K562 (cell line): ENCODE measurements around the gene SHOX. TPM values are rescaled to one million over a fixed set of nuclear protein-coding genes. Genes with fewer than 3 reads are reported as not detected.

ENCODE experiments used
- ARHGAP35 ChIP-seq: fragments of 450-650 bp; IDR thresholded peaks from 2 replicates; pipeline ENCODE4 v1.6.1; 2018; ENCODE audit not compliant: partially characterized antibody
- ARID2 ChIP-seq: fragments of 450-650 bp; IDR thresholded peaks from 2 replicates; pipeline ENCODE4 v1.6.1; 2017; ENCODE audit warnings: antibody characterized with exemption, mild to moderate bottlenecking
- ESRRB ChIP-seq: fragments of 250-450 bp; sonication (Bioruptor Pico); IDR thresholded peaks from 2 replicates; pipeline ENCODE4 v1.5.0; 2020; ENCODE audit warnings: mild to moderate bottlenecking, moderate library complexity, borderline replicate concordance
- FOXK1 ChIP-seq: sonication (generic); formaldehyde crosslinking; IDR thresholded peaks from 2 replicates; pipeline ENCODE4 v1.8.0; 2022; ENCODE audit warnings: missing genetic modification reagents, mild to moderate bottlenecking, borderline replicate concordance
- MTF1 ChIP-seq: fragments of 250-450 bp; sonication (Bioruptor Pico); IDR thresholded peaks from 2 replicates; pipeline ENCODE4 v1.9.0; 2021; ENCODE audit warnings: moderate library complexity, mild to moderate bottlenecking, inconsistent platforms, borderline replicate concordance
- POLR2B ChIP-seq: fragments of 450-650 bp; IDR thresholded peaks from 2 replicates; pipeline ENCODE4 v1.6.1; 2018; ENCODE audit warnings: low read depth; ENCODE audit not compliant: partially characterized antibody
- RAD51 ChIP-seq: fragments of 450-650 bp; IDR thresholded peaks from 2 replicates; pipeline ENCODE4 v1.7.1; 2016; ENCODE audit warnings: low read depth, mild to moderate bottlenecking, borderline replicate concordance
- YBX1 ChIP-seq: fragments of 450-650 bp; IDR thresholded peaks from 2 replicates; pipeline ENCODE4 v1.7.1; 2016; ENCODE audit warnings: mild to moderate bottlenecking
- ZBTB8A ChIP-seq: fragments of 450-650 bp; IDR thresholded peaks from 2 replicates; pipeline ENCODE4 v1.6.1; 2018; ENCODE audit warnings: mild to moderate bottlenecking, moderate library complexity; ENCODE audit not compliant: partially characterized antibody
- ZC3H11A ChIP-seq: IDR thresholded peaks from 2 replicates; pipeline ENCODE4 v1.6.1; 2012; ENCODE audit warnings: low read depth, low read length, improper control_type of control experiment
- ZFP1 ChIP-seq: fragments of 450-650 bp; formaldehyde crosslinking; IDR thresholded peaks from 2 replicates; pipeline ENCODE4 v1.4.0; 2020; ENCODE audit warnings: mild to moderate bottlenecking, mixed read lengths
- ZNF76 ChIP-seq: fragments of 250-450 bp; sonication (Bioruptor Pico); IDR thresholded peaks from 2 replicates; pipeline ENCODE4 v1.4.0; 2020; ENCODE audit warnings: mild to moderate bottlenecking, moderate library complexity, borderline replicate concordance
- polyA plus RNA-seq, 8 experiments: library from polyadenylated mRNA; depleted of rRNA in 4 of 8; stranded (reverse) in 5 of 8; unstranded in 3 of 8; fragments of >200 nt; fragmentation: Nextera tagmentation in 2 of 8; fragmentation: Illumina TruSeq in 1 of 8; extraction: Ambion mirVana in 2 of 8; extraction: Trizol in 1 of 8; gene quantifications; 2 replicates each; pipeline versions ENCODE4 v1.2.1 to v1.2.3, GENCODE V29; 2011 to 2014; ENCODE audit warnings: inconsistent platforms in 1 of 8, missing spikeins in 1 of 8
- total RNA-seq, 7 experiments: library from RNA; depleted of rRNA in 6 of 7; stranded (reverse); fragments of >200 nt in 6 of 7; fragmentation: Illumina TruSeq in 2 of 7; extraction: Trizol in 2 of 7; gene quantifications; 2 replicates each; pipeline versions ENCODE4 v1.2.1 to v1.2.3, GENCODE V29; 2011 to 2021; ENCODE audit warnings: low replicate concordance in 1 of 7
- TF ChIP-seq, protein P1 (sequence below): fragments of 450-650 bp; IDR thresholded peaks from 2 replicates; pipeline ENCODE4 v1.6.1; 2016; ENCODE audit warnings: low read depth
- TF ChIP-seq, protein P2 (sequence below): fragments of 200-800 bp; sonication (Bioruptor generic); IDR thresholded peaks from 2 replicates; pipeline ENCODE4 v1.6.1; 2017; ENCODE audit warnings: missing genetic modification characterization, missing compliant biosample characterization
- TF ChIP-seq, protein P3 (sequence below): fragments of 450-650 bp; IDR thresholded peaks from 2 replicates; pipeline ENCODE4 v1.6.1; 2016; ENCODE audit warnings: antibody characterized with exemption
- TF ChIP-seq, protein P4 (sequence below): sonication (generic); formaldehyde crosslinking; IDR thresholded peaks from 2 replicates; pipeline ENCODE4 v1.8.1; 2022; ENCODE audit warnings: missing genetic modification reagents

The SHOX gene
- total and polyA plus RNA-seq, 9 of the 15 experiments (the other 6 are each of a cell fraction or from before 2014, with no cell fraction given): not detected

DNA sequence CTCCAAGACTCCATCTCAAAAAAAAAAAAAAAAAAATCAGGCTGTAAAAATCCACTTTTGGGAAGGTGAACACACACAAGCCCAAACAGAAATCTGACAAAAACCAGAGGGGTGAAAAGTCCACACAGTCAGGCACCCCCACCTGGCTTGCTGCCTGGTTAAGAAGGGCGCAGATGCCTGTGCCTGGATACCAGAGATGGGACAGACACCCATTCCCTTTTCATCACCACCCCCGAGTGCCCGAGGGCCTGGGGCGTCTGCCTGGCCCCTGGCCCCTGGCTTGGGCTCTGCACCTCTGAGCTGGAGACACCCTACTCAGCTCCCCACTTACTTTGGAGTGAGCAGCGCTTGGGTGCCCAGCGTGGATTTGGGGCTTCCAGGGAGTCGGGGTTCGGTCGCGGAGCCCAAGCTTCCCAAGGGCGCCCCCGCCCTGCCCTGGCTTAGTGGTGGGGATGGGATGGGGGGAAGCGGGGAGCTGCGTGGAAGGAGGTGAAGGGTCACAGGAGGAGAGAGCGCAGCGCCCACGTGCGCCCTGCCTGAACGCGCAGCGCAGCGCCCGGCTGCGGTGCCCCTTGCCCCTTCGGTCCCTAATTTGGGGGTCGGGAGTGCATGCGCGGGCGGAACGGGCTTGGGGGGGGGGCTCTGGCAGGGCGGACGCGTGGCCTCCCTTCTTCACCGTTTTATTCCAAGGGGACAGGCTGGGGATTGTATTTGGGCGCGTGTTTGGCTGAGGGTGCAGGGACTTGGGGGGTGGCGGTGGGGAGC is 11.3 kb downstream of the SHOX start (continued):
- TF ChIP-seq, protein P1, sequence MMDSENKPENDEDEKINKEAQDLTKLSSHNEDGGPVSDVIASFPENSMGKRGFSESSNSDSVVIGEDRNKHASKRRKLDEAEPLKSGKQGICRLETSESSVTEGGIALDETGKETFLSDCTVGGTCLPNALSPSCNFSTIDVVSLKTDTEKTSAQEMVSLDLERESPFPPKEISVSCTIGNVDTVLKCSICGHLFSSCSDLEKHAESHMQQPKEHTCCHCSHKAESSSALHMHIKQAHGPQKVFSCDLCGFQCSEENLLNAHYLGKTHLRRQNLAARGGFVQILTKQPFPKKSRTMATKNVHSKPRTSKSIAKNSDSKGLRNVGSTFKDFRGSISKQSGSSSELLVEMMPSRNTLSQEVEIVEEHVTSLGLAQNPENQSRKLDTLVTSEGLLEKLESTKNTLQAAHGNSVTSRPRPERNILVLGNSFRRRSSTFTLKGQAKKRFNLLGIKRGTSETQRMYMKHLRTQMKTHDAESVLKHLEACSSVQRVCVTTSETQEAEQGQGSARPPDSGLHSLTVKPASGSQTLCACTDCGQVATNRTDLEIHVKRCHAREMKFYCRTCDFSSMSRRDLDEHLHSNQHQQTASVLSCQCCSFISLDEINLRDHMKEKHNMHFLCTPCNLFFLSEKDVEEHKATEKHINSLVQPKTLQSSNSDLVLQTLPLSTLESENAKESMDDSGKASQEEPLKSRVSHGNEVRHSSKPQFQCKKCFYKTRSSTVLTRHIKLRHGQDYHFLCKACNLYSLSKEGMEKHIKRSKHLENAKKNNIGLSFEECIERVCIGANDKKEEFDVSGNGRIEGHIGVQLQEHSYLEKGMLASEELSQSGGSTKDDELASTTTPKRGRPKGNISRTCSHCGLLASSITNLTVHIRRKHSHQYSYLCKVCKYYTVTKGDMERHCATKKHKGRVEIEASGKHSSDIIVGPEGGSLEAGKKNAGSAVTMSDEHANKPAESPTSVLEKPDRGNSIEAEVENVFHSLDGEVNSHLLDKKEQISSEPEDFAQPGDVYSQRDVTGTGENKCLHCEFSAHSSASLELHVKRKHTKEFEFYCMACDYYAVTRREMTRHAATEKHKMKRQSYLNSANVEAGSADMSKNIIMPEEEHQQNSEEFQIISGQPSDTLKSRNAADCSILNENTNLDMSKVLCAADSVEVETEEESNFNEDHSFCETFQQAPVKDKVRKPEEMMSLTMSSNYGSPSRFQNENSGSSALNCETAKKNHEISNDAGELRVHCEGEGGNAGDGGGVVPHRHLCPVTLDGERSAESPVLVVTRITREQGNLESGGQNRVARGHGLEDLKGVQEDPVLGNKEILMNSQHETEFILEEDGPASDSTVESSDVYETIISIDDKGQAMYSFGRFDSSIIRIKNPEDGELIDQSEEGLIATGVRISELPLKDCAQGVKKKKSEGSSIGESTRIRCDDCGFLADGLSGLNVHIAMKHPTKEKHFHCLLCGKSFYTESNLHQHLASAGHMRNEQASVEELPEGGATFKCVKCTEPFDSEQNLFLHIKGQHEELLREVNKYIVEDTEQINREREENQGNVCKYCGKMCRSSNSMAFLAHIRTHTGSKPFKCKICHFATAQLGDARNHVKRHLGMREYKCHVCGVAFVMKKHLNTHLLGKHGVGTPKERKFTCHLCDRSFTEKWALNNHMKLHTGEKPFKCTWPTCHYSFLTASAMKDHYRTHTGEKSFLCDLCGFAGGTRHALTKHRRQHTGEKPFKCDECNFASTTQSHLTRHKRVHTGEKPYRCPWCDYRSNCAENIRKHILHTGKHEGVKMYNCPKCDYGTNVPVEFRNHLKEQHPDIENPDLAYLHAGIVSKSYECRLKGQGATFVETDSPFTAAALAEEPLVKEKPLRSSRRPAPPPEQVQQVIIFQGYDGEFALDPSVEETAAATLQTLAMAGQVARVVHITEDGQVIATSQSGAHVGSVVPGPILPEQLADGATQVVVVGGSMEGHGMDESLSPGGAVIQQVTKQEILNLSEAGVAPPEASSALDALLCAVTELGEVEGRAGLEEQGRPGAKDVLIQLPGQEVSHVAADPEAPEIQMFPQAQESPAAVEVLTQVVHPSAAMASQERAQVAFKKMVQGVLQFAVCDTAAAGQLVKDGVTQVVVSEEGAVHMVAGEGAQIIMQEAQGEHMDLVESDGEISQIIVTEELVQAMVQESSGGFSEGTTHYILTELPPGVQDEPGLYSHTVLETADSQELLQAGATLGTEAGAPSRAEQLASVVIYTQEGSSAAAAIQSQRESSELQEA: no peak
- TF ChIP-seq, protein P2, sequence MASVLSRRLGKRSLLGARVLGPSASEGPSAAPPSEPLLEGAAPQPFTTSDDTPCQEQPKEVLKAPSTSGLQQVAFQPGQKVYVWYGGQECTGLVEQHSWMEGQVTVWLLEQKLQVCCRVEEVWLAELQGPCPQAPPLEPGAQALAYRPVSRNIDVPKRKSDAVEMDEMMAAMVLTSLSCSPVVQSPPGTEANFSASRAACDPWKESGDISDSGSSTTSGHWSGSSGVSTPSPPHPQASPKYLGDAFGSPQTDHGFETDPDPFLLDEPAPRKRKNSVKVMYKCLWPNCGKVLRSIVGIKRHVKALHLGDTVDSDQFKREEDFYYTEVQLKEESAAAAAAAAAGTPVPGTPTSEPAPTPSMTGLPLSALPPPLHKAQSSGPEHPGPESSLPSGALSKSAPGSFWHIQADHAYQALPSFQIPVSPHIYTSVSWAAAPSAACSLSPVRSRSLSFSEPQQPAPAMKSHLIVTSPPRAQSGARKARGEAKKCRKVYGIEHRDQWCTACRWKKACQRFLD (CRISPR knock-in tag): no peak
- TF ChIP-seq, protein P3, sequence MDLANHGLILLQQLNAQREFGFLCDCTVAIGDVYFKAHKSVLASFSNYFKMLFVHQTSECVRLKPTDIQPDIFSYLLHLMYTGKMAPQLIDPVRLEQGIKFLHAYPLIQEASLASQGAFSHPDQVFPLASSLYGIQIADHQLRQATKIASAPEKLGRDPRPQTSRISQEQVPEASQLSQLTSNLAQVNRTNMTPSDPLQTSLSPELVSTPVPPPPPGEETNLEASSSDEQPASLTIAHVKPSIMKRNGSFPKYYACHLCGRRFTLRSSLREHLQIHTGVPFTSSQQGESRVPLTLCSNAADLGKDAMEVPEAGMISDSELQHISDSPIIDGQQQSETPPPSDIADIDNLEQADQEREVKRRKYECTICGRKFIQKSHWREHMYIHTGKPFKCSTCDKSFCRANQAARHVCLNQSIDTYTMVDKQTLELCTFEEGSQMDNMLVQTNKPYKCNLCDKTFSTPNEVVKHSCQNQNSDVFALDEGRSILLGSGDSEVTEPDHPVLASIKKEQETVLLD: no peak
- TF ChIP-seq, protein P4, sequence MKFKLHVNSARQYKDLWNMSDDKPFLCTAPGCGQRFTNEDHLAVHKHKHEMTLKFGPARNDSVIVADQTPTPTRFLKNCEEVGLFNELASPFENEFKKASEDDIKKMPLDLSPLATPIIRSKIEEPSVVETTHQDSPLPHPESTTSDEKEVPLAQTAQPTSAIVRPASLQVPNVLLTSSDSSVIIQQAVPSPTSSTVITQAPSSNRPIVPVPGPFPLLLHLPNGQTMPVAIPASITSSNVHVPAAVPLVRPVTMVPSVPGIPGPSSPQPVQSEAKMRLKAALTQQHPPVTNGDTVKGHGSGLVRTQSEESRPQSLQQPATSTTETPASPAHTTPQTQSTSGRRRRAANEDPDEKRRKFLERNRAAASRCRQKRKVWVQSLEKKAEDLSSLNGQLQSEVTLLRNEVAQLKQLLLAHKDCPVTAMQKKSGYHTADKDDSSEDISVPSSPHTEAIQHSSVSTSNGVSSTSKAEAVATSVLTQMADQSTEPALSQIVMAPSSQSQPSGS (CRISPR knock-in tag): no peak
- TF ChIP-seq FOXK1 (CRISPR knock-in tag): no peak
- no peak for TF ChIP-seq ZBTB8A
- TF ChIP-seq ARHGAP35: no peak
- TF ChIP-seq POLR2B: no peak
- no peak for TF ChIP-seq YBX1
- no peak for TF ChIP-seq ZFP1
- TF ChIP-seq ZNF76: no peak
- no peak for TF ChIP-seq RAD51
- TF ChIP-seq MTF1 (CRISPR knock-in tag): no peak
- no peak for TF ChIP-seq ARID2
- no peak for TF ChIP-seq ZC3H11A
- no peak for TF ChIP-seq ESRRB (CRISPR knock-in tag)
